ENCODE measurements around the gene FRS2.

Gene FRS2

GRCh38 chr12:69501154-69501895 is 31.1 kb downstream of the FRS2 start:
- no peak for DNase-seq (ENCODE audit: low read depth)

- no peak for DNase-seq (ENCODE audit: low read depth)
These were observed 32.3 kb downstream of the FRS2 start for GRCh38 chr12:69502345-69503081.

- DNase-seq (ENCODE audit: low read depth), result no peak
These were observed 37.9 kb downstream of the FRS2 start for GRCh38 chr12:69508091-69508490.

GRCh38 chr12:69508621-69509020 is 38.4 kb downstream of the FRS2 start:
- no peak for DNase-seq (ENCODE audit: low read depth)

GRCh38 chr12:69509308-69509736 is 39.1 kb downstream of the FRS2 start:
- no peak for DNase-seq (ENCODE audit: low read depth)

GRCh38 chr12:69509904-69510827 is 40.0 kb downstream of the FRS2 start:
- no peak for DNase-seq (ENCODE audit: low read depth)

- no peak for DNase-seq (ENCODE audit: low read depth)
These were observed 40.8 kb downstream of the FRS2 start for GRCh38 chr12:69511016-69511415.

GRCh38 chr12:69511469-69512267 is 41.5 kb downstream of the FRS2 start:
- no peak for DNase-seq (ENCODE audit: low read depth)

GRCh38 chr12:69512820-69513219 is 42.6 kb downstream of the FRS2 start:
- no peak for DNase-seq (ENCODE audit: low read depth)

- no peak for DNase-seq (ENCODE audit: low read depth)
These were observed 43.1 kb downstream of the FRS2 start for GRCh38 chr12:69513297-69513696.

- no peak for DNase-seq (ENCODE audit: low read depth)
These were observed 43.9 kb downstream of the FRS2 start for GRCh38 chr12:69514111-69514510.

- no peak for DNase-seq (ENCODE audit: low read depth)
These were observed 44.7 kb downstream of the FRS2 start for GRCh38 chr12:69514845-69515244.

GRCh38 chr12:69515394-69515930 is 45.3 kb downstream of the FRS2 start:
- no peak for DNase-seq (ENCODE audit: low read depth)

- DNase-seq (ENCODE audit: low read depth), result no peak
These were observed 46.8 kb downstream of the FRS2 start for GRCh38 chr12:69516950-69517349.

GRCh38 chr12:69517406-69517805 is 47.2 kb downstream of the FRS2 start:
- no peak for DNase-seq (ENCODE audit: low read depth)

GRCh38 chr12:69519871-69520270 is 49.7 kb downstream of the FRS2 start:
- DNase-seq (ENCODE audit: low read depth), result no peak

- no peak for DNase-seq (ENCODE audit: low read depth)
These were observed 53.5 kb downstream of the FRS2 start for GRCh38 chr12:69523433-69524330.

- no peak for DNase-seq (ENCODE audit: low read depth)
These were observed 54.1 kb downstream of the FRS2 start for GRCh38 chr12:69524331-69524630.

- no peak for DNase-seq (ENCODE audit: low read depth)
These were observed 54.7 kb downstream of the FRS2 start for GRCh38 chr12:69524755-69525469.
